ENCODE results near the gene SYT6. TPM values are rescaled to one million over a fixed set of nuclear protein-coding genes. Genes with fewer than 3 reads are reported as not detected.

Gene SYT6
- total and polyA plus RNA-seq, 4 donors = 0.01 to 4.2 TPM; not detected in 2

GRCh38 chr1:114116086-114116485, 37.6 kb downstream of the SYT6 start:
- no peak for DNase-seq
- H3K4me1 ChIP-seq (ENCODE audit: control insufficient read depth in 5 of 5, insufficient read depth in 5 of 5, low read length in 5 of 5) = peaks cover 0 to 11% (median 0%) of the 10 kb centered on the region in 5 donors
- no peak overlapping the region for H3K9ac ChIP-seq (ENCODE audit: insufficient read depth in 1 of 2, low read length in 2 of 2)
- no peak overlapping the region for H3K4me3 ChIP-seq
- ATAC-seq (ENCODE audit: insufficient read depth, low FRiP score) = no peak
- no peaks in the 10 kb centered on the region for H3K36me3 ChIP-seq (ENCODE audit: control insufficient read depth in 4 of 4, insufficient read depth in 4 of 4, low read length in 4 of 4)
- no peaks in the 10 kb centered on the region for H3K27me3 ChIP-seq (ENCODE audit: control insufficient read depth in 3 of 3, insufficient read depth in 3 of 3, low read length in 2 of 3)
- no peak overlapping the region for H3K27ac ChIP-seq (ENCODE audit: low read depth in 1 of 2, low read length in 1 of 2)
- TF ChIP-seq, protein P1, sequence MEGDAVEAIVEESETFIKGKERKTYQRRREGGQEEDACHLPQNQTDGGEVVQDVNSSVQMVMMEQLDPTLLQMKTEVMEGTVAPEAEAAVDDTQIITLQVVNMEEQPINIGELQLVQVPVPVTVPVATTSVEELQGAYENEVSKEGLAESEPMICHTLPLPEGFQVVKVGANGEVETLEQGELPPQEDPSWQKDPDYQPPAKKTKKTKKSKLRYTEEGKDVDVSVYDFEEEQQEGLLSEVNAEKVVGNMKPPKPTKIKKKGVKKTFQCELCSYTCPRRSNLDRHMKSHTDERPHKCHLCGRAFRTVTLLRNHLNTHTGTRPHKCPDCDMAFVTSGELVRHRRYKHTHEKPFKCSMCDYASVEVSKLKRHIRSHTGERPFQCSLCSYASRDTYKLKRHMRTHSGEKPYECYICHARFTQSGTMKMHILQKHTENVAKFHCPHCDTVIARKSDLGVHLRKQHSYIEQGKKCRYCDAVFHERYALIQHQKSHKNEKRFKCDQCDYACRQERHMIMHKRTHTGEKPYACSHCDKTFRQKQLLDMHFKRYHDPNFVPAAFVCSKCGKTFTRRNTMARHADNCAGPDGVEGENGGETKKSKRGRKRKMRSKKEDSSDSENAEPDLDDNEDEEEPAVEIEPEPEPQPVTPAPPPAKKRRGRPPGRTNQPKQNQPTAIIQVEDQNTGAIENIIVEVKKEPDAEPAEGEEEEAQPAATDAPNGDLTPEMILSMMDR (IDR thresholded peaks at IDR 0.05; ENCODE audit: control extremely low read depth, extremely low read depth) = no peak
- 80 to 85% methylated on average over 6 of the region's 6 CpGs for WGBS, 2 donors
- H3K9me3 ChIP-seq (ENCODE audit: control insufficient read depth in 4 of 4, insufficient read depth in 3 of 4, low read length in 3 of 4) = no peaks in the 10 kb centered on the region

DNA sequence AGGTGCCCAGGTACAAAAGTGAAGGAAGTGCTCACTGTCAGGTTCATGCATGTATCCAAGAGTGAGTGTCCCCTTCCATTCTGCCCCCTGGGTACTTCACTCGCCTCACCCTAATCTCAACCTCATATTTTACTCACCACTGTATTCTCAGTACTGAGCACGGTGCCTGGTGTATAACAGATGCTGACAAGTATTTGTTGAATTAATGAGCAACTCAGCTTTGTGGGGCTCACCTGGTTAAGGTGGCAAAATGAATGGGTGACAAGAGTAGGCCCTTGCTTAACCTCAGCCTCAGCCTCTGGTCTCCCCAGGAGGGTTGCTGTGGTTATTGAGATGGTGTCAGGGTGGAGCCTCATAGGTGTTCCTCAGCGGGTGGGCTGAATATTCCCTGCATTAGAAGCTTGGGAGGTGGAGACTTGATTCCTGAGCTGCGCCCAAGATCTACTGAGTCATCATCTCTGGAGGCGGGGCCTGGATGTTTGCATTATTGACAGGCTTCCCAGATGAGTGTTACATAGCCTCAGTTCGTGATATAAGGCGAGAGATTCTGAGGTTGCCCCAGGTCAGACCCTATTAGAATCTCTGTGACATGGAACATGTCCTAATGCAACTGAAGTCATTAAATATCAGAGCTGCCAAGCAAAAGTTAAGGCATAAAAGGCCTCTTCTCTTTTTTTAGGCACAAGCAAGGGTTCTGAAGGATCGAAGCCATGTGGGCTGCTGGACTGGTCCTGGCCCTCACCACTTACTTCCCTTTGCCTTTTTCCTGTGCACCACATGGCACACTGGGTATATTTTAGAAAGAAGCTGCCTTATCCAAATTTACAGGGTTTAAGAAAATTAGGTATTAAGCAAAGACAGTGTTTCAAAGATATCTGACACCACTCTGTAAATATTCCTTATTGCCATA, 39.2 kb downstream of the SYT6 start:
- Histone ChIP-seq H3K4me1 (ENCODE audit: control insufficient read depth in 5 of 5, insufficient read depth in 5 of 5, low read length in 5 of 5) (peaks cover 0 to 11% (median 0%) of the 10 kb centered on the region in 5 donors), H3K36me3 (ENCODE audit: control insufficient read depth in 4 of 4, insufficient read depth in 4 of 4, low read length in 4 of 4) (no peaks in the 10 kb centered on the region), H3K27me3 (ENCODE audit: control insufficient read depth in 3 of 3, insufficient read depth in 3 of 3, low read length in 2 of 3) (no peaks in the 10 kb centered on the region), H3K4me3 (no peak overlapping the region), H3K9ac (ENCODE audit: insufficient read depth in 1 of 2, low read length in 2 of 2) (no peak overlapping the region), H3K27ac (ENCODE audit: low read depth in 1 of 2, low read length in 1 of 2) (no peak overlapping the region), H3K9me3 (ENCODE audit: control insufficient read depth in 4 of 4, insufficient read depth in 3 of 4, low read length in 3 of 4) (no peaks in the 10 kb centered on the region)
- DNase-seq (no peak), ATAC-seq (ENCODE audit: insufficient read depth, low FRiP score) (no peak)
- TF ChIP-seq, protein P1 (IDR thresholded peaks at IDR 0.05; ENCODE audit: control extremely low read depth, extremely low read depth) = no peak
- 59 to 77% methylated on average over 8 of the region's 8 CpGs for WGBS, 2 donors

GRCh38 chr1:114113411-114114184, 40.1 kb downstream of the SYT6 start:
- DNase-seq = no peak
- H3K27ac ChIP-seq (ENCODE audit: low read depth in 1 of 2, low read length in 1 of 2) = no peak overlapping the region
- 26 to 44% methylated on average over 10 of the region's 10 CpGs for WGBS, 2 donors
- no peaks in the 10 kb centered on the region for H3K9me3 ChIP-seq (ENCODE audit: control insufficient read depth in 4 of 4, insufficient read depth in 3 of 4, low read length in 3 of 4)
- TF ChIP-seq, protein P1 (IDR thresholded peaks at IDR 0.05; ENCODE audit: control extremely low read depth, extremely low read depth) = no peak
- H3K4me1 ChIP-seq (ENCODE audit: control insufficient read depth in 5 of 5, insufficient read depth in 5 of 5, low read length in 5 of 5) = peaks cover 0 to 9% (median 0%) of the 10 kb centered on the region in 5 donors
- no peaks in the 10 kb centered on the region for H3K27me3 ChIP-seq (ENCODE audit: control insufficient read depth in 3 of 3, insufficient read depth in 3 of 3, low read length in 2 of 3)
- H3K4me3 ChIP-seq = no peak overlapping the region
- no peak overlapping the region for H3K9ac ChIP-seq (ENCODE audit: insufficient read depth in 1 of 2, low read length in 2 of 2)
- no peaks in the 10 kb centered on the region for H3K36me3 ChIP-seq (ENCODE audit: control insufficient read depth in 4 of 4, insufficient read depth in 4 of 4, low read length in 4 of 4)
- peak; percentile 59 for ATAC-seq (ENCODE audit: insufficient read depth, low FRiP score)
